Limb (tissue), 2 donors: ENCODE data around the gene ALPG.
"Not testable (repeated sequence)": the region's sequence is repeated elsewhere in the genome, so short reads cannot be mapped to it uniquely, and the experiment has no call there.

ENCODE experiments used
- DNase-seq, 2 donors: peaks; one replicate each; pipeline ENCODE4 v3.0.0-alpha.2; 2016; ENCODE audit errors: extremely low spot score in 2 of 2

The ALPG gene

GRCh38 chr2:232376713-232377112 lies 29.9 kb upstream of the ALPG start:
- no peak for DNase-seq

GRCh38 chr2:232377319-232377718 lies 29.3 kb upstream of the ALPG start:
- DNase-seq: no peak

DNA sequence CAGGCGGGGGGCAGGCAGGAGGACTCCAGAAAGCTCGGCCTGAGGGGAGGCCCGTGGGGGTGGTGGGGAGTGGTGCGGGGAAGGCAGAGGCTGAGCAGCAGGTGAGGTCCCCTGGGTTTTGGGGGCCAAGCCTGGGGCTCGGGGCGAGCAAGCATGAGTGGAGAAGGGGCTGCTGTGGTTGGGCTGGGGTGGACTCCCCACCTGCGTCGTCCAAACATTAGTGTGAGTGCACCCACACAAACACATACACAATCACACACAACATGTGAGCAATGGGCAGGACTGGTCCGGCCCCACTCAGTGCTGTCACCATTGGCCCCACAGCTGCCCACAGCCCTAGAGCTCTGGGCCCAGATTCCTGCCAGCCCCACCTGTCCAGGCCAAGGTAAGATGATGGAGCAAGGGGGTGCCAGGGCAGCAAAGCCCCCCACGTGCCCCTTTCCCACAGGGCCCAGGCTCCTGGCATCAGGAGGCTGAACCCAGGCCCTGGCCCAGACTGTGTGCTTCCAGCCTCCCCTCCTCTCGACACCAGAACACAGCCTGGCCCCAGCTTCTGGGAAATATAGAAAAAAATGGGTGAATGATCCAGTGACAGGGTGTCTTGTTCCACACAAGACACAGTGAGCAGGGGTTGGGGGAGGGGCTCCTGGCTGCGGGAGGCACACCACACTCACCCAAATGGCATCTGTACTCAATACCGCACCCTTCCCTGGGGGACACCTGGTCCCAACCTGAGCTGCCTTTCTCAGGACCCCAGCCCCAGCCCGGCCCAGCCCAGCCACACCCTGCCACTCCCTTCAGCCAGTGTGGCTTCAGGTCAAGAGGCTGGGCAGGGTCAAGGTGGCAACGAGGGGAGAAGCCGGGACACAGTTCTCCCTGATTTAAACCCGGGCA lies 28.6 kb upstream of the ALPG start:
- no peak for DNase-seq

- DNase-seq: not testable (repeated sequence)
These were observed 27.9 kb upstream of the ALPG start, which contains the start of gene ALPP for GRCh38 chr2:232378735-232379151. ALPP (plus strand) TSS chr2:232378751; CDS start chr2:232378803, 52 bp downstream.

GRCh38 chr2:232379610-232380590 lies 26.7 kb upstream of the ALPG start:
- not testable (repeated sequence) for DNase-seq

DNA sequence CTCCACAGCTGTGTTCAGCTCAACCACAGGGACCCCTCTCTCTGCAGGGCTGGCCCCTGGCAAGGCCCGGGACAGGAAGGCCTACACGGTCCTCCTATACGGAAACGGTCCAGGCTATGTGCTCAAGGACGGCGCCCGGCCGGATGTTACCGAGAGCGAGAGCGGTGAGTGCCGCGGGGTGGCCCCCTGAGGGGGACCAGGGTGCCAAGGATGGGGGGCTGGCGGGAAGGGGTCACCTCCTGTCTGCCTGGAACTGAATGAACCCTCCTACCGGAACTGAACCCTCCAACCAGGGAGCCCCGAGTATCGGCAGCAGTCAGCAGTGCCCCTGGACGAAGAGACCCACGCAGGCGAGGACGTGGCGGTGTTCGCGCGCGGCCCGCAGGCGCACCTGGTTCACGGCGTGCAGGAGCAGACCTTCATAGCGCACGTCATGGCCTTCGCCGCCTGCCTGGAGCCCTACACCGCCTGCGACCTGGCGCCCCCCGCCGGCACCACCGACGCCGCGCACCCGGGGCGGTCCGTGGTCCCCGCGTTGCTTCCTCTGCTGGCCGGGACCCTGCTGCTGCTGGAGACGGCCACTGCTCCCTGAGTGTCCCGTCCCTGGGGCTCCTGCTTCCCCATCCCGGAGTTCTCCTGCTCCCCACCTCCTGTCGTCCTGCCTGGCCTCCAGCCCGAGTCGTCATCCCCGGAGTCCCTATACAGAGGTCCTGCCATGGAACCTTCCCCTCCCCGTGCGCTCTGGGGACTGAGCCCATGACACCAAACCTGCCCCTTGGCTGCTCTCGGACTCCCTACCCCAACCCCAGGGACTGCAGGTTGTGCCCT lies 25.2 kb upstream of the ALPG start:
- DNase-seq: not testable (repeated sequence)

DNA sequence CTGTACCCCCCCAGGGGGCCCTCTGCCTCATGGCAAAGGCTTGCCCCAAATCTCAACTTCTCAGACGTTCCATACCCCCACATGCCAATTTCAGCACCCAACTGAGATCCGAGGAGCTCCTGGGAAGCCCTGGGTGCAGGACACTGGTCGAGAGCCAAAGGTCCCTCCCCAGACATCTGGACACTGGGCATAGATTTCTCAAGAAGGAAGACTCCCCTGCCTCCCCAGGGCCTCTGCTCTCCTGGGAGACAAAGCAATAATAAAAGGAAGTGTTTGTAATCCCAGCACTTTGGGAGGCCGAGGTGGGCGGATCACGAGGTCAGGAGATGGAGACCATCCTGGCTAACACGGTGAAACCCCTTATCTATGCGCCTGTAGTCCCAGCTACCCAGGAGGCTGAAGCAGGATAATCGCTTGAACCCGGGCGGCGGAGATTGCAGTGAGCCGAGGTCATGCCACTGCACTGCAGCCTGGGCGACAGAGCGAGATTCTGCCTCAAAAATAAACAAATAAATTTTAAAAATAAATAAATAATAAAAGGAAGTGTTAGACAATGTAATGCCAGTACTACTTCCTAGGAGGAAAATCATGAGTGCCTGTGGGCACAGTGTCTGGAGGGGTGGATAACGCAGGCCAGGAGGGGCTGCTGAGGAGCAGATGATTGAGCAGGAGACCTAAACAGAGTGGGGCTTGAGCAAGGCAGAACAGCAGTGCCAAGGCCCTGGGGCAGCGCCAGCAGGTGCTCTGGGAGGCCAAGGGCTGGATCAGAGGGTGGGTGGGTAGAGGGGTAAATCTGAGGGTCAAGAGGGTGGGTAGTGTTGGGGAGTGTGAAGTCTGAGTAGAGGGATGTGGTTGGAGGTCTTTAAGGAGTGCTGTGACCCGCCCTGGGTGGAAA lies 24.1 kb upstream of the ALPG start:
- DNase-seq: no peak

GRCh38 chr2:232384466-232384865 lies 22.2 kb upstream of the ALPG start:
- DNase-seq: no peak

DNA sequence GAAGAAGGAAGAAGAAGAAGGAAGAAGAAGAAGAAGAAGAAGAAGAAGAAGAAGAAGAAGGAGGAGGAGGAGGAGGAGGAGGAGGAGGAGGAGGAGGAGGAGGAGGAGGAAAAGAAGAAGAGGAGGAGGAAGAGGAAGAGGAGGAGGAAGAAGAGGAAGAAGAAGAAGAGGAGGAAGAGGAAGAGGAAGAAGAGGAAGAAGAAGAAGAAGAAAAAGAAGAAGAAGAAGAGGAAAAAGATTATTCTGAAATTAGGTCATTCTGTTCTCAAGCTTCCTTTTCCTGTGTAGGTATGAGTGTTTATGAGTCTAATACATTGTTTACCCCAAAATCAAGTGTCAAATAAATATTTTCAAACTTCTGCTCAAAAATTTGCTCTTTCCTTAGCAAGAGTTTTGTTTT lies 21.6 kb upstream of the ALPG start:
- DNase-seq: not testable (repeated sequence)

DNA sequence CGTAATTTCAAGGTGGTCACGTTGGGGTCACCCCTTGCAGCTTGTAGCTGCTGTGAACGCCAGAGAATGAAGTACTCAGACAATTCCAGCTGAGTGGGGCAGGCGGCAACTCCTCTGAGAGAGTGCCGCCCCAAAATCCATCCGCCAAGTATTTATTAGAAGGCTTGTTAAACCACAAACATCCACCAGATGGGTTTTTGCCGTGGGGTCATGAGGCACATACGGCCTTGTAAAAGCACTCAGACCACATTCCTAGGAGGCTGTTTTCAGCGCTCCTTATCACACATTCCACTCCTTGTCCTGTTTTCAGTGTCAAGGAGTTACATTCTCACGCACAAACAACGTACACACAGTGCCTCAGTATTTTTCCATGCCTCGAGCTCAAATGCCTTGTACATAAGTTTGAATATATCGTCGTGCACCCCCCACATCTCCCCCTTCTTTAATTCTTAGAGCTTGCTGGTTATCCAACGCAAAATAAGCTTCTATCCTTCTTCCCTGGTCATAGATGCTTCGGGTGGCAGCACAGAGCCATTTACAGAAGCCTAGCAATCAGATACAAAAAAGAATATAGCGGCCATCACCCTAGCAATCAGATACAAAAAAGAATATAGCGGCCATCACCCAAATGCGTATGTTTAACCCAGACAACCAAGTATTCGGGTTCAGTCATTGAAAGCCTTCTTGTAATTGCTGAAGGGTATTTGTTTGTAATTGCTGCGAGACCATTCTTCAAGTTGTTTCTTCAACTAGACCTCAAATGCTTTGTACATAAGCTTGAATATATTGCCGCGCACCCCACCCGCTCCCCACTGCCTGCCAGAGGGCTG lies 20.8 kb upstream of the ALPG start:
- DNase-seq: no peak

- DNase-seq: no peak
These were observed 20.2 kb upstream of the ALPG start for GRCh38 chr2:232386490-232386739.

GRCh38 chr2:232386740-232387450 lies 19.7 kb upstream of the ALPG start:
- no peak for DNase-seq

- no peak for DNase-seq
These were observed 19.0 kb upstream of the ALPG start for GRCh38 chr2:232387451-232388171.

- no peak for DNase-seq
These were observed 18.2 kb upstream of the ALPG start for GRCh38 chr2:232388324-232388891.

DNA sequence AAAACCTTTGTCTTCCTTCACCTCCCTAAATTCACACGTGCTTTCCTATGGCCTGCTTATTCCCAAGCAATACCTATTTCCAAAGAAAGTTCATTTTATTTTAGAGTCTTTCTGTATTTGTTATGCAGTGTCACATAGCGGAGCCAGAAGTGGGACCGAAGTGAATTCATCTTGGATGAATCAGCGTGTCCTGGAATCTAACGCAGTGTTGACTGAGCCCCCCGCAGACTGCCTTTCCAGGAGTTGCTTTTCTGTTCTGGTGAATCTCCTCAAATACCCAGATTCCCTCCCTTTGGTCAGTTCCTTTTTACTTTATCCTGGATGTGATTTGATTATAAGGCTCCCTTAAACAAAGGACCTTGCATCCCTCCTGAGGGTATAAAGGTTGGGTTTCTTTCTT lies 17.3 kb upstream of the ALPG start:
- DNase-seq: no peak

DNA sequence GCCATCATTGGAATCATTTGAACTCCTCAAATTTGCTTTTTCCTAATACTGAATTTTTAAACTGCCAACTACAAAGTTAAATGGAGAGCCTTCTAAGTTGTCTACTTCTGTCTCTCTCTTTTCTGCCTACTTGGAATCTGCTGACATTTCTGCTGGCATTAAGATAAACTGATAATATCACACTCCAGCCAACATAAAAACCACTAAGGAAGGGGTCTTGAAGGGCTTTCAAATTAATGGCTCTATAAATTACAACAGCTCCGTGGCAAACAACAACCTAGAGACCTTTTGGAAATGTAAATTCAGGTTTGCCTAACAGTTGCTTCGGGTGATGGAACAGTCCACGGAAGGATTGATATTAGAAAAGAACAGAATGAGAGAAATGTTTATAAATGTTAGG lies 16.0 kb upstream of the ALPG start:
- no peak for DNase-seq

GRCh38 chr2:232393556-232393955 lies 13.1 kb upstream of the ALPG start:
- no peak for DNase-seq

- DNase-seq: not testable (repeated sequence)
These were observed 12.2 kb upstream of the ALPG start for GRCh38 chr2:232394431-232394830.
